A673 (cell line): ENCODE results near the gene LARP4B. TPM values are rescaled to one million over a fixed set of nuclear protein-coding genes. Genes with fewer than 3 reads are reported as not detected.

Experiments used
- BruUV-seq: library from RNA; stranded (reverse); fragments of 400-500 nt; replicated peaks from 2 replicates; lab custom pipeline; 2021; lab: Mats Ljungman, UMichigan
- CTCF ChIA-PET: fragments of 300-600 bp; sonication (Branson Sonifier 250); formaldehyde crosslinking; loops from one replicate; lab custom pipeline; 2022; ENCODE audit warnings: antibody characterized with exemption; lab: Charles Lee
- POLR2A ChIA-PET: fragments of 300-600 bp; sonication (Branson Sonifier 250); formaldehyde crosslinking; loops from one replicate; lab custom pipeline; 2022; ENCODE audit warnings: antibody characterized with exemption; ENCODE audit not compliant: low non-redundant PET; lab: Charles Lee
- DNase-seq: peaks from one replicate; pipeline ENCODE4 v3.0.0-alpha.2; 2015; ENCODE audit warnings: low spot score
- H3K27ac ChIP-seq: fragments of 200-600 bp; sonication (generic); 2 replicates; pipeline ENCODE4 v1.5.1; 2016; ENCODE audit warnings: mixed run types, low read depth, mild to moderate bottlenecking, mixed read lengths, antibody characterized with exemption, low read length; ENCODE audit not compliant: poor library complexity, severe bottlenecking
- H3K27me3 ChIP-seq: fragments of 200-600 bp; sonication (generic); replicated peaks from 2 replicates; pipeline ENCODE4 v1.6.1; 2017; ENCODE audit warnings: mixed run types, low read depth, mild to moderate bottlenecking, mixed read lengths, antibody characterized with exemption, low read length; ENCODE audit not compliant: insufficient read depth, poor library complexity
- H3K36me3 ChIP-seq: fragments of 200-600 bp; sonication (generic); 2 replicates; pipeline ENCODE4 v1.6.1; 2016; ENCODE audit warnings: mixed run types, mild to moderate bottlenecking, mixed read lengths, antibody characterized with exemption, low read length; ENCODE audit not compliant: insufficient read depth, poor library complexity, severe bottlenecking
- H3K4me1 ChIP-seq: fragments of 200-600 bp; sonication (generic); 2 replicates; pipeline ENCODE4 v1.6.1; 2017; ENCODE audit warnings: mixed run types, mild to moderate bottlenecking, mixed read lengths, antibody characterized with exemption, low read length; ENCODE audit not compliant: insufficient read depth, poor library complexity, severe bottlenecking
- H3K4me3 ChIP-seq: fragments of 200-600 bp; sonication (generic); 2 replicates; pipeline ENCODE4 v1.5.1; 2016; ENCODE audit warnings: low read depth, mixed run types, mild to moderate bottlenecking, mixed read lengths, low read length; ENCODE audit not compliant: poor library complexity, severe bottlenecking
- H3K9me3 ChIP-seq: fragments of 200-600 bp; sonication (generic); 2 replicates; pipeline ENCODE4 v1.6.1; 2016; ENCODE audit warnings: mixed run types, low read depth, mild to moderate bottlenecking, mixed read lengths, antibody characterized with exemption, low read length; ENCODE audit not compliant: poor library complexity, severe bottlenecking
- CTCF ChIP-seq: fragments of 300-800, 200-600 bp; sonication (generic); conservative IDR thresholded peaks from 2 replicates; pipeline ENCODE4 v1.5.1; 2017; ENCODE audit warnings: low read depth, mild to moderate bottlenecking, antibody characterized with exemption, low read length, moderate library complexity, mixed read lengths
- EZH2 ChIP-seq: fragments of 200-600 bp; sonication (generic); IDR thresholded peaks from 2 replicates; pipeline ENCODE4 v1.6.1; 2017; ENCODE audit warnings: borderline replicate concordance, low read depth, mild to moderate bottlenecking, mixed read lengths, antibody characterized with exemption, low read length; ENCODE audit not compliant: poor library complexity, severe bottlenecking
- intact Hi-C: fragments of 100-400 bp; cut with micrococcal nuclease; formaldehyde crosslinking; loops from one replicate; pipeline ENCODE4 v1.10.0; 2022; ENCODE audit not compliant: unreplicated experiment
- total RNA-seq: library from RNA; stranded (reverse); gene quantifications from 2 replicates; pipeline ENCODE4 v1.2.3, GENCODE V29; 2021

Gene LARP4B
- total RNA-seq, 1 experiment from 2014 or later = 101 TPM

GRCh38 chr10:775245-776075 is 156.0 kb downstream of the LARP4B start:
- ChIA-PET POLR2A (interaction anchor here (0.6 kb wide), 1 partner anchor 20 kb away, joined by 3 read pairs; no protein-coding TSS in a partner anchor), CTCF (no interaction called here)
- no peaks in the 10 kb centered on the region for H3K27me3 ChIP-seq
- BruUV-seq = no TSS peak
- H3K4me3 ChIP-seq = no peak overlapping the region
- H3K9me3 ChIP-seq = no peaks in the 10 kb centered on the region
- H3K36me3 ChIP-seq = no peaks in the 10 kb centered on the region
- intact Hi-C loops = no loop called here
- peak; percentile 62 for DNase-seq
- H3K4me1 ChIP-seq = peaks cover 6% of the 10 kb centered on the region
- TF ChIP-seq CTCF (no peak), EZH2 (no peak)
- no peak overlapping the region for H3K27ac ChIP-seq

- Histone ChIP-seq H3K9me3 (no peaks in the 10 kb centered on the region), H3K4me1 (peaks cover 6% of the 10 kb centered on the region), H3K27me3 (no peaks in the 10 kb centered on the region), H3K36me3 (no peaks in the 10 kb centered on the region), H3K27ac (no peak overlapping the region), H3K4me3 (no peak overlapping the region)
- TF ChIP-seq EZH2 (no peak), CTCF (no peak)
- CTCF ChIA-PET = no interaction called here
- BruUV-seq = no TSS peak
- intact Hi-C loops = no loop called here
- POLR2A ChIA-PET = no interaction called here
- DNase-seq = no peak
Measured at GRCh38 chr10:774661-775244, 156.8 kb downstream of the LARP4B start.

- Histone ChIP-seq H3K27me3 (no peaks in the 10 kb centered on the region), H3K4me1 (peaks cover 6% of the 10 kb centered on the region), H3K27ac (no peak overlapping the region), H3K4me3 (no peak overlapping the region), H3K36me3 (no peaks in the 10 kb centered on the region), H3K9me3 (no peaks in the 10 kb centered on the region)
- ChIA-PET POLR2A (no interaction called here), CTCF (no interaction called here)
- BruUV-seq = no TSS peak
- no peak for DNase-seq
- TF ChIP-seq CTCF = no peak
- TF ChIP-seq EZH2 = no peak
- intact Hi-C loops = no loop called here
Measured at GRCh38 chr10:774223-774622, 157.3 kb downstream of the LARP4B start.
